A673 (cell line): ENCODE data around the gene ZNF286A. TPM values are rescaled to one million over a fixed set of nuclear protein-coding genes. Genes with fewer than 3 reads are reported as not detected.

Source experiments
- BruUV-seq: library from RNA; stranded (reverse); fragments of 400-500 nt; replicated peaks from 2 replicates; lab custom pipeline; 2021; lab: Mats Ljungman, UMichigan
- CTCF ChIA-PET: fragments of 300-600 bp; sonication (Branson Sonifier 250); formaldehyde crosslinking; loops from one replicate; lab custom pipeline; 2022; ENCODE audit warnings: antibody characterized with exemption; lab: Charles Lee
- POLR2A ChIA-PET: fragments of 300-600 bp; sonication (Branson Sonifier 250); formaldehyde crosslinking; loops from one replicate; lab custom pipeline; 2022; ENCODE audit warnings: antibody characterized with exemption; ENCODE audit not compliant: low non-redundant PET; lab: Charles Lee
- DNase-seq: peaks from one replicate; pipeline ENCODE4 v3.0.0-alpha.2; 2015; ENCODE audit warnings: low spot score
- H3K27ac ChIP-seq: fragments of 200-600 bp; sonication (generic); 2 replicates; pipeline ENCODE4 v1.5.1; 2016; ENCODE audit warnings: mixed run types, low read depth, mild to moderate bottlenecking, mixed read lengths, antibody characterized with exemption, low read length; ENCODE audit not compliant: poor library complexity, severe bottlenecking
- H3K27me3 ChIP-seq: fragments of 200-600 bp; sonication (generic); replicated peaks from 2 replicates; pipeline ENCODE4 v1.6.1; 2017; ENCODE audit warnings: mixed run types, low read depth, mild to moderate bottlenecking, mixed read lengths, antibody characterized with exemption, low read length; ENCODE audit not compliant: insufficient read depth, poor library complexity
- H3K36me3 ChIP-seq: fragments of 200-600 bp; sonication (generic); 2 replicates; pipeline ENCODE4 v1.6.1; 2016; ENCODE audit warnings: mixed run types, mild to moderate bottlenecking, mixed read lengths, antibody characterized with exemption, low read length; ENCODE audit not compliant: insufficient read depth, poor library complexity, severe bottlenecking
- H3K4me1 ChIP-seq: fragments of 200-600 bp; sonication (generic); 2 replicates; pipeline ENCODE4 v1.6.1; 2017; ENCODE audit warnings: mixed run types, mild to moderate bottlenecking, mixed read lengths, antibody characterized with exemption, low read length; ENCODE audit not compliant: insufficient read depth, poor library complexity, severe bottlenecking
- H3K4me3 ChIP-seq: fragments of 200-600 bp; sonication (generic); 2 replicates; pipeline ENCODE4 v1.5.1; 2016; ENCODE audit warnings: low read depth, mixed run types, mild to moderate bottlenecking, mixed read lengths, low read length; ENCODE audit not compliant: poor library complexity, severe bottlenecking
- H3K9me3 ChIP-seq: fragments of 200-600 bp; sonication (generic); 2 replicates; pipeline ENCODE4 v1.6.1; 2016; ENCODE audit warnings: mixed run types, low read depth, mild to moderate bottlenecking, mixed read lengths, antibody characterized with exemption, low read length; ENCODE audit not compliant: poor library complexity, severe bottlenecking
- CTCF ChIP-seq: fragments of 300-800, 200-600 bp; sonication (generic); conservative IDR thresholded peaks from 2 replicates; pipeline ENCODE4 v1.5.1; 2017; ENCODE audit warnings: low read depth, mild to moderate bottlenecking, antibody characterized with exemption, low read length, moderate library complexity, mixed read lengths
- EZH2 ChIP-seq: fragments of 200-600 bp; sonication (generic); IDR thresholded peaks from 2 replicates; pipeline ENCODE4 v1.6.1; 2017; ENCODE audit warnings: borderline replicate concordance, low read depth, mild to moderate bottlenecking, mixed read lengths, antibody characterized with exemption, low read length; ENCODE audit not compliant: poor library complexity, severe bottlenecking
- intact Hi-C: fragments of 100-400 bp; cut with micrococcal nuclease; formaldehyde crosslinking; loops from one replicate; pipeline ENCODE4 v1.10.0; 2022; ENCODE audit not compliant: unreplicated experiment
- total RNA-seq: library from RNA; stranded (reverse); gene quantifications from 2 replicates; pipeline ENCODE4 v1.2.3, GENCODE V29; 2021

The ZNF286A gene
- total RNA-seq, 1 experiment from 2014 or later: 82.0 TPM

DNA sequence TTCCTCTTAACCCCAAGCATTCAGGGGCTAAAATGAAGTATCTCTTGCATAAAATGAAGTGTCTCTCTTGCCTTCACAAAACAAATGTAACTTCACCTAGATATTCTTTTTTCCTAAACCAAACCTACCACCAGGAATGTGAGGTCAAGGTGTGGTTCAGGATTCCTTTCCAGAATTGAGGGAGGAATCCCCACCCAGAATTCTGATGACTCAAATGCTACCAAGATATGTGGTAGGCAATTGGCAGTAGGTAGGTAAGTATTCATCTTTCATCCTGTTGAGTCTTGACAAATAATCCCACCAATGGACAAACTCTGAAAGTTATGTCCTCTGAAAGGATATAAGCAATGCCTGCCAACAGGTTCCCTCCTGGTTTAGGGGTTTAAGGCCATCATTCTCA is 41.7 kb upstream of the ZNF286A start:
- H3K27ac ChIP-seq: no peak overlapping the region
- DNase-seq: no peak
- H3K27me3 ChIP-seq: no peaks in the 10 kb centered on the region
- H3K4me3 ChIP-seq: no peak overlapping the region
- TF ChIP-seq CTCF (no peak), EZH2 (no peak)
- H3K36me3 ChIP-seq: no peaks in the 10 kb centered on the region
- H3K9me3 ChIP-seq: no peaks in the 10 kb centered on the region
- ChIA-PET POLR2A (no interaction called here), CTCF (no interaction called here)
- no TSS peak for BruUV-seq
- intact Hi-C loops: no loop called here
- H3K4me1 ChIP-seq: no peaks in the 10 kb centered on the region

- TF ChIP-seq CTCF (no peak), EZH2 (no peak)
- no peaks in the 10 kb centered on the region for H3K4me1 ChIP-seq
- CTCF ChIA-PET: no interaction called here
- POLR2A ChIA-PET: no interaction called here
- H3K36me3 ChIP-seq: no peaks in the 10 kb centered on the region
- no peaks in the 10 kb centered on the region for H3K9me3 ChIP-seq
- H3K27me3 ChIP-seq: no peaks in the 10 kb centered on the region
- intact Hi-C loops: no loop called here
- no TSS peak for BruUV-seq
- no peak for DNase-seq
- no peak overlapping the region for H3K27ac ChIP-seq
- no peak overlapping the region for H3K4me3 ChIP-seq
Observed at GRCh38 chr17:15658296-15658695, 41.3 kb upstream of the ZNF286A start.

DNA sequence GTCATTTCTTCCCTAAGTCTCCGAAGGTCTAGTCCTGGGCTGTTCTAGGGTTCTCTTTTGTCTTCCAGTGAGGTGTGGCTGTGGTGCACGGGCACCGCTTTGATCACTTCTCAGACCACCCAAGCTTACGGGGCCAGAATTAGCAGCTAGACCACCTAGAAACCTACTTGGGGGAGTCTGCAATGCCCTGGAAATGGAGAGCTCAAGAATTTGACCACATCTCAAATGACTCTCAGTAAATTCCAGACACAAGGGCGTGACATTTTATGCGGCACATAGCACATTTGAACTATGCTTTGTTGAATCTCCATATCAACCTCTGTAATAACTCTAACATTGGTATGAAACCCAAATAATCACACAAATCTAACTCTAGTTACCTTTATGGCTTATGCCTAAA is 40.3 kb upstream of the ZNF286A start:
- no peaks in the 10 kb centered on the region for H3K27me3 ChIP-seq
- DNase-seq: no peak
- H3K9me3 ChIP-seq: no peaks in the 10 kb centered on the region
- H3K4me1 ChIP-seq: no peaks in the 10 kb centered on the region
- no peaks in the 10 kb centered on the region for H3K36me3 ChIP-seq
- TF ChIP-seq CTCF (no peak), EZH2 (no peak)
- POLR2A ChIA-PET: no interaction called here
- H3K4me3 ChIP-seq: no peak overlapping the region
- BruUV-seq: no TSS peak
- H3K27ac ChIP-seq: no peak overlapping the region
- intact Hi-C loops: no loop called here
- CTCF ChIA-PET: no interaction called here
